GM19023 (cell line): ENCODE data around the gene AHSP.
"Not testable (repeated sequence)": the region's sequence is repeated elsewhere in the genome, so short reads cannot be mapped to it uniquely, and the experiment has no call there.

Source experiments
- ATAC-seq: cut with Tn5 transposase; IDR thresholded peaks from one replicate; pipeline ENCODE4 v1.9.1; 2021; ENCODE audit warnings: mild to moderate bottlenecking, moderate library complexity; ENCODE audit not compliant: unreplicated experiment

Gene AHSP, protein sequence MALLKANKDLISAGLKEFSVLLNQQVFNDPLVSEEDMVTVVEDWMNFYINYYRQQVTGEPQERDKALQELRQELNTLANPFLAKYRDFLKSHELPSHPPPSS

DNA sequence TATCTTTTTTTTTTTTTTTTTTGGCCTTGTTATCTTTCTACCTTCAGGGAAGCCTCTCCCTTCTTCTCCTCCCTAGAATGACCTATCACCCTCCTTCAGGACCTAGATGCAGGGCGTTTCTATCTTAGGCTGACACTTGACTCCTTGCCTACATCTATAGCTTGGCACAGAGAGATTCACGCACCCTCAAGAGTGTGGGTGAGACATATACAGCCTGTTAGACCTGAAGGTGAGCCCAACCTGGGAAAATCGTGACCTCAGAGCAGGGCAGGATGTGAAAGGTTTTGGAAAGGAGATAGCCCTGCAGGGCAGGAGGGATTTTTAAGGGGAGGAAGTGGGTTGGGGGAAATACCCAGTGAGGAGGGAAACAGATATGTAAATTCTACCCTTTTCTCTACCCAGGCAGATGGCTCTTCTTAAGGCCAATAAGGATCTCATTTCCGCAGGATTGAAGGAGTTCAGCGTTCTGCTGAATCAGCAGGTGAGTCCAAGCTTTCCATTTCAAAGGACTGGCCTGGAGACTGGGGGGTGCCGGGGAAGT lies at the start of gene AHSP:
Gene AHSP (plus strand): TSS at position 167 of the 541 bp plus-strand sequence. CDS start 240 bp downstream, at position 407.
- no peak for ATAC-seq

DNA sequence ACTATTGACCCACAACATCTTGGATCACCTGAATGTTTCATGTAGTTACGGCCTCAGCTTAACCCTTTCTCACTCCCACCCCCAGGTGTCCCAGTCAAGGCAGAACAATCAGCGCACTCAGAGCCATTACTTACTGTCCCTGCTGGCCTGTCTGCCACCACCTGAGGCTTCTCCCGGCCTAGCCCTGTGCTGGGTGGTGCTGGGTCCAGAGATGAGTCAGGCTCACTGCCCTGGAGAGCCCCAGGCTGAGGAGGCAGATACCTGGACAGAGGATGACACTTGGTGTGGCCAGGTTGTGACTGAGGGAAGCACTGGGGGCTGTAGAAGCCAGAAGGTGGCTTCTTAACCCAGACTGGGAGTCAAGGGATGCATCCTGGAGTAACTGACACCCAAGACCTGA lies 48.7 kb upstream of the AHSP start:
- no peak for ATAC-seq

DNA sequence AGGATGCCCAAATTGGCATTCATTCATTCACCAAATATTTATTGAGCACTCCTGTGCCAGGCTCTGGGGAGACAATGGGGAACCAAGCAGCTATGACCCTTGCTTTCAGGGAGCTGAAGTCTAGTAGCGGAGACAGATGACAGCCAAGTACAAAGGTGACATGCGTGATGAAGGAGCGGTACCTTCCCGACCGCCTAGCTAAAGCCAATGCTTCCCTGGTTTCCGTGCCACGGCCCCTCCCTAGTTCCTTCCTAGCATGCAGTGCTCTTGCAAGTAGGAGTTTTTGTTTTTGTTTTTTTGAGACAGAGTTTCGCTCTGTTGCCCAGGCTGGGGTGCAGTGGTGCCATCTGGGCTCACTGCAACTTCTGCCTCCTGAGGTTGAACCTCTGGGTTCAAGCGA lies 47.9 kb upstream of the AHSP start:
- no peak for ATAC-seq

DNA sequence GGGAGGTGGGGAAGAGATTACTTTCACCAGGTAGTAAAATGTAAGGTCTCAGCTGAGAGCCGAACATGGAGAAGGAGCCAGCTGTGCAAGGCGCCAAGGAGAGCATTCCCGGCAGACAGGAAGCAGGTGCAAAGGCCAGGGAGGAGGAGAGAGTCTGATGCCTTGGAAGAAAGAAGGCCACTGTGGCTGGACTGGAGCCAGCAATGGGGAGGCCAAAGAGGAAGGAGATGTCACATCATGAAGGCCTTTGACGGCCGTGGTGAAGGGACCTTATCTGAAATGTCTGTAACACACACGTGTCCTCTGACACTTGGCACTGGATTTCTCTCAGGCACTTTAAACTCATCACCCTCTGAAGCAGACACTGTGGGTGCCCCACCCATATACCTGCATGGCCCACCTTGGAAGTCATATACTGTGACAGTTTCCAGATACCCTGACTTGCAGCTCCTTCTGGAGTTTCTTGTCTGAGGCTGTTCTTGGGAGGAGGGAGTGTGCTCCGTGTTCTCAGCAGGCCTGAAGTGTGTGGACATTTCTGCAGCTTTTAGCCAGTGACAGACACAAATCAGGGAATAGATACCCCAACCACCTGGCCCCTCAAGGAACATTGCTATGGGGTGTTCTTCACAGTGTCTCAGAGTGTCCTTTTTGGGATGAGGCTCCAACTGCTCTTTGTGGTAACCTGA lies 46.7 kb upstream of the AHSP start:
- ATAC-seq, result no peak

DNA sequence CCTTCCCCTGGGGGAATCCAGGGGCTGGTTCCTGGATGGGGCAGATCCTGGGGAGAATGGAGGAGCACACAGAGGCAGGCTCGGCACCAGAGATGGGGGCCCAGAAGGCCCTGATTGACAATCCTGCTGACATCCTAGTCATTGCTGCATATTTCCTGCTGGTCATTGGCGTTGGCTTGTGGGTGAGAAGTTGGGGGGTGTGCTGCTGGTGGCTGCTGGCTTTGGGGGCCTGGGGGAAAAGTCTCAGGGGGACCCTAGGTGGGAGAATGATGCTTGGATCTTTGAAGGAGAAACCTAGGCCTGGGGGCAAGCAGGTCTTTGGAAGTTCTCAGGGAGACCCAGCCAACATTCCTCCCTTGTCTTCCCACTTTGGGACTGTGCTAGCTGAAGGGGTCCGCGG lies 44.6 kb upstream of the AHSP start, which contains the start of gene SLC5A2:
Gene SLC5A2 (plus strand): TSS at position 43 of the 400 bp plus-strand sequence. CDS start 14 bp downstream, at position 57.
- no peak for ATAC-seq

DNA sequence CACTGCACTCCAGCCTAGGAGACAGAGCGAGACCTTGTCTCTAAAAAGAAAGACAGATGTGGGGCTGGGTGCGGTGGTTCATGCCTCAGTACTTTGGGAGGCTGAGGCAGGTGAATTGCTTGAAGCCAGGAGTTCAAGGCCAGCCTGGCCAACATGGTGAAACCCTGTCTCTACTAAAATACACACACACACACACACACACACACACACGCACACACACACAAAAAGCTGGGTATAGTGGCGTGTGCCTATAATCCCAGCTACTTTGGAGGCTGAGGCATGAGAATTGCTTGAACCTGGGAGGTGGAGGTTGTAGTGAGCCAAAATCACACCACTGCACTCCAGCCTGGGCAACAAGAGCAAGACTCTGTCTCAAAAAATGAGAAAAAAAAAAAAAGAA lies 43.7 kb upstream of the AHSP start:
- not testable (repeated sequence) for ATAC-seq

DNA sequence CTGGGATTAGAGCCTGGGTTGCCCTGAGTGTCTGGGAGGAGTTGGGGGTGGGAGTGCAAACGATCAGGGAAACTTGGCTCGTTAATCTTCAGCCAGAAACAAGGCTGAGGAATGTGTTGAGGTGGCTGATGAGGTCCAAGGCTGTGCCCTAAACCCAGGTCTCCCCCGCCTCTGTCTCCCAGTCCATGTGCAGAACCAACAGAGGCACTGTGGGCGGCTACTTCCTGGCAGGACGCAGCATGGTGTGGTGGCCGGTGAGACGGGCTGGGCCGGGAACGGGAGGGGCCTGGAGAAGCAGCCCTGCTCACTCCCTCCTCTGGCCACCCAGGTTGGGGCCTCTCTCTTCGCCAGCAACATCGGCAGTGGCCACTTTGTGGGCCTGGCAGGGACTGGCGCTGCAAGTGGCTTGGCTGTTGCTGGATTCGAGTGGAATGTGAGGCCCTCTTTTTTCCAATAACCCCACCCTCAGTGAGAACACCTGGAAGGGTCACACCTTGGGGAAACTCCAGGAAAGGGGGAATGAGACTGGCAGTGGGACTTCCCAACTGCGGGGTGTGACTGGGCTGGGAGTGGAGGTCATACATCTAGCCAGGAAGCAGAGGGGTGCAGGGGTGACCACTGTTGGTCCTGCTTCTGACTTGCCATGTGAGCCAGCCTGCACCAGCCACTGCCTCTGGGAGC lies 43.1 kb upstream of the AHSP start:
- no peak for ATAC-seq

DNA sequence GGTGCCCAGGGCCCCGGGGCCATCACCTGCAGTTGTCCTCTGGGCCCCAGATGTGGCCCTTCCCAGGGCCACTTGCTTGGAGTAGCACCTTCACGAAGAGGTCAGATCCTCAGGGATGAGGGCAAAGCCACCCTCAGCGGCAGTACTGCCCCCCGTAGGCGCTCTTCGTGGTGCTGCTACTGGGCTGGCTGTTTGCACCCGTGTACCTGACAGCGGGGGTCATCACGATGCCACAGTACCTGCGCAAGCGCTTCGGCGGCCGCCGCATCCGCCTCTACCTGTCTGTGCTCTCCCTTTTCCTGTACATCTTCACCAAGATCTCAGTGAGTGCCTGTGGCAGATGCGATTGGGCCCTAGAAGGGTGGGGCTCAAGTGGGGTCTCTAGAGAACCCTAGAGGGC lies 42.1 kb upstream of the AHSP start:
- ATAC-seq, result no peak

DNA sequence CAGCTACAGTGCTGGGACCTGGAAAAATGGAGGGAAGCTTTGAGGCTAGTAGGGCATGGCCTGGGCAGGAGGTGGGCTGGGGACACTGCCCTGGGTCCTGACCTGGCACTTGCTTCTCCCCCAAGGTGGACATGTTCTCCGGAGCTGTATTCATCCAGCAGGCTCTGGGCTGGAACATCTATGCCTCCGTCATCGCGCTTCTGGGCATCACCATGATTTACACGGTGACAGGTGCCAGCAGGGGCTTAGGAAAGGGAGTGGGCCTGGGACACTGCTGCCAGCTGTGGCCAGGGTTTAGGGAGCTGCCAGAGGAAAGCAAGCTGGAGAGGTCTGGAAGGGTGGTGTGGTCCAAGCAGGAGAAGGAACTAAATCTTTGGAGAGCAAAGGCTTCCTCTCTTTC lies 41.7 kb upstream of the AHSP start:
- no peak for ATAC-seq

DNA sequence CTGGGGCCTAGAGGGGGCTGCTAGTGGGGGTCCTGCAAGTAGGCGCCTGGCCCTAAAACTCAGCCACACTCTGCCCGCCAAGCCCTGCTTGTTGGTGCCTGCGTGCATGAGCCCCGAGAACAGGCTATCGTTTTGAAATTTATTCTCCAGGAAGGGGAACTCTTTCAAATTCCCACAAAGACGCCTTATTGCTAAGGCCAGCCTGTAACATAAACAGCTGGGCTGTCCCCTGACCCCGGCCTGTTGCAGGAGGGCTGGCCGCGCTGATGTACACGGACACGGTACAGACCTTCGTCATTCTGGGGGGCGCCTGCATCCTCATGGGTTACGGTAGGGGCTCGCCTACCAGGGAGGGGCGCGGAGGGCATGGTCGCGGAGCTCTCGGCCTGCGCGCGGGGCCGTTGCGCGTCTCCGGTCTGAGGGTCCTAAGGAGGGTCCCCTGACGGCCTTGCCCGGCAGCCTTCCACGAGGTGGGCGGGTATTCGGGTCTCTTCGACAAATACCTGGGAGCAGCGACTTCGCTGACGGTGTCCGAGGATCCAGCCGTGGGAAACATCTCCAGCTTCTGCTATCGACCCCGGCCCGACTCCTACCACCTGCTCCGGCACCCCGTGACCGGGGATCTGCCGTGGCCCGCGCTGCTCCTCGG lies 40.5 kb upstream of the AHSP start:
- ATAC-seq, result peak; percentile 3

DNA sequence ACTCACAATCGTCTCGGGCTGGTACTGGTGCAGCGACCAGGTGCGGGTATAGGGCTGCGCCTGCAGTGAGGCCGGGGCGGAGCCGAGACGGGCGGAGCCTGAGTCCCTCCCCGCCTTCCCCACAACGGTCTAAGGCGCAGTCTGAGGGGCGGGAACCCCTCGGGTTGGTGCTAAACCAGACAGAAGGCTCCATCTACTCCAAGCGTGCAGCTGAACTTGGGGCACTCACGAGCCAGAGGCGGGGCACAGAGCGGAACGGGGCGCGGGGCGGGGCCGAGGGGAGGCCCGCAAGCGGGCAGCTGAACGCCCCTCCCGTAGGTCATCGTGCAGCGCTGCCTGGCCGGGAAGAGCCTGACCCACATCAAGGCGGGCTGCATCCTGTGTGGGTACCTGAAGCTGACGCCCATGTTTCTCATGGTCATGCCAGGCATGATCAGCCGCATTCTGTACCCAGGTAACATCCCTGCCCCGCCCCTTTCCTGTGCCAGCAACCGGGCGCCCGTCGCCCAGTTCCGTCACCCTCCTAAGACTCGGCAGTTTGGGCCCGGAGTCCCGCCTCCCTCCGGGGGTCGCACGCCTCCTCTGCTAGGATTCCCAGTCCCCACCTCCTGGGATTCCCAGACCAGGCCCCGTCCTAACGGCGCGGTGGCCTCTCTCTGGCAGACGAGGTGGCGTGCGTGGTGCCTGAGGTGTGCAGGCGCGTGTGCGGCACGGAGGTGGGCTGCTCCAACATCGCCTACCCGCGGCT lies 39.8 kb upstream of the AHSP start:
- peak; percentile 87 for ATAC-seq

DNA sequence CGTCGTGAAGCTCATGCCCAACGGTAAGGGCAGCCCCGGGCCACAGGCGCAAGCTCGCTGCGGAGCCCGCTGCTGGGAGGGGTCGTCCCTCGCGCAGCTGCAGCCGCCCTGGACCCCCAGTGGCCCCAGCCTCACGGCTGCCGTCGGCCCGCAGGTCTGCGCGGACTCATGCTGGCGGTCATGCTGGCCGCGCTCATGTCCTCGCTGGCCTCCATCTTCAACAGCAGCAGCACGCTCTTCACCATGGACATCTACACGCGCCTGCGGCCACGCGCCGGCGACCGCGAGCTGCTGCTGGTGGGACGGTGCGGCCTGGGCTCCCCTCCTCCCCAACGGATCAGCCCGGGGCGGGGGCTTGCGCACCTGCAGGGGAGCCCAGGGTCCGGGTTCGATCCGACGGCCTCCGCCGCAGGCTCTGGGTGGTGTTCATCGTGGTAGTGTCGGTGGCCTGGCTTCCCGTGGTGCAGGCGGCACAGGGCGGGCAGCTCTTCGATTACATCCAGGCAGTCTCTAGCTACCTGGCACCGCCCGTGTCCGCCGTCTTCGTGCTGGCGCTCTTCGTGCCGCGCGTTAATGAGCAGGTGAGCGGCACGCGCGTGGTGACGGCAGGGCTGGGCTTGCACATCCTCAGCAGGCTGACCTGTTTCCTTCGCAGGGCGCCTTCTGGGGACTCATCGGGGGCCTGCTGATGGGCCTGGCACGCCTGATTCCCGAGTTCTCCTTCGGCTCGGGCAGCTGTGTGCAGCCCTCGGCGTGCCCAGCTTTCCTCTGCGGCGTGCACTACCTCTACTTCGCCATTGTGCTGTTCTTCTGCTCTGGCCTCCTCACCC lies 39.0 kb upstream of the AHSP start:
- ATAC-seq, result no peak

DNA sequence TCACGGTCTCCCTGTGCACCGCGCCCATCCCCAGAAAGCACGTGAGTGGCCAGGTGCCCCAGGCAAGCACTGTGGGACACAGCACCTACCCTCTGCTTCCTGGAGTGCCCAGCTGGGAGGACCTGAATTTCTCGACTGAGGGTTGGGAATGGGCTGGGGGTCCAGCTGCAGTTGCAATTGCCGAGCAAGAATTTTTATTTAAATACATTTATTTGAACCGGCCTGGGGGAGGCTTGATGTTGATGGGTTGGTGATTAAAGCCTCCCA lies 38.5 kb upstream of the AHSP start:
- no peak for ATAC-seq

DNA sequence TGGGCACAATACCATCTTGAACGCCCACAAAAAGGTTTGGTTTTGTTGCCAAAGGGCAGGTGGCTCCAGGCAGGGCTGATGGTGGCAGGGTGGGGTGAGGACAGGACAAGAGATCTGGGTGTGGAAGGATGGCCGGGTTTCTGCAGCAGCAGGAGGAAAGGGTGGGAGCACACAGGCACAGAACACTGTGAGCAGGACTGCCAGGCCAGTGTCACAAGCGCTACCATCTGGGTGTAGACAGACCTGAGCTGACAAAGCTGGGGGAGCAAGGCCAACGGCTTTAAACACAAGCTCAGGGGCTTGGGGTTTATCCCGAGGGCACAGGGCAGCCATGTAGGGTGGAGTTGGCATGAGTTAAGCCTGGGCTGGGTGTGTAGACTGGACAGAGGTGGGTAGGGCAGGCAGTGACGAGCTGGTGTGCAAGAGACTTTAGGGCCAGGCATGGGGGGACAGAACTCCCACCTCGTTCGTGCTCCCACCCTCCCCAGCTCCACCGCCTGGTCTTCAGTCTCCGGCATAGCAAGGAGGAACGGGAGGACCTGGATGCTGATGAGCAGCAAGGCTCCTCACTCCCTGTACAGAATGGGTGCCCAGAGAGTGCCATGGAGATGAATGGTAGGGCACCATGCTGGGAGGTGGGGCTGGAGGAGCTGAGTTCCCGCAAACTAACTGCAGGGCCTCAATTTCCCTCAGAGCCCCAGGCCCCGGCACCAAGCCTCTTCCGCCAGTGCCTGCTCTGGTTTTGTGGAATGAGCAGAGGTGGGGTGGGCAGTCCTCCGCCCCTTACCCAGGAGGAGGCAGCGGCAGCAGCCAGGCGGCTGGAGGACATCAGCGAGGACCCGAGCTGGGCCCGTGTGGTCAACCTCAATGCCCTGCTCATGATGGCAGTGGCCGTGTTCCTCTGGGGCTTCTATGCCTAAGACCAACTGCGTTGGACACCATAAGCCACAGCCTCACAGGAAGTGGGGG lies 37.8 kb upstream of the AHSP start:
- no peak for ATAC-seq

DNA sequence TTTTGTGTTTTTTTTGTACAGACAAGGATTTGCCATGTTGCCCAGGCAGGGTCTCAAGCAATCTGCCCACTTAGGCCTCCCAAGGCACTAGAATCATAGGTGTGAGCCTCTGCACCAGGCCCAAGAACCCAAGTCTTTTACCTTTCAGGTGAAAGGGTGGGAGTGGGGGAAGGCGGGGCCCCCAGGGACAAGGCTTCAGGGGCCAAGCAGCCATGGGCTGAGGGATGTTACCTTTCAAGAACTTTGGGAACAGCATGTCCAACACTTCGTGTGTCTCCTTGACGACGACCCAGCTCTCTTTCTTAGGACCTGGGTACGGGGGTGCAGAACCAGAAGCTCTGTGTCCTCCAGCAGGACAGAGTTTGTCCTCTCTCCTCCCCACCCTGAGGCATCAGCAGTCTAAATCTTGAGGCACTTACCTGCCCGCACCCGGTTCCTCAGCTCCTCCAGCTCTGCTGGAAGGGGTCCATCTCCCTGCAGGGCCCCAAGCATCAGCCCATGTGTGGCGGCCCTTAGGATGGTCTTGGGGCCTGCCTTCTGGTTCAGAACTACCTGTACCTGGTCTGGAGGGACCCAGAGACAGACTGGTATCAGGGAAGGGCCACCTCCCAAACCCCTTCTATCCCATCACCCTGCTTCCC lies 35.8 kb upstream of the AHSP start:
- ATAC-seq, result no peak

DNA sequence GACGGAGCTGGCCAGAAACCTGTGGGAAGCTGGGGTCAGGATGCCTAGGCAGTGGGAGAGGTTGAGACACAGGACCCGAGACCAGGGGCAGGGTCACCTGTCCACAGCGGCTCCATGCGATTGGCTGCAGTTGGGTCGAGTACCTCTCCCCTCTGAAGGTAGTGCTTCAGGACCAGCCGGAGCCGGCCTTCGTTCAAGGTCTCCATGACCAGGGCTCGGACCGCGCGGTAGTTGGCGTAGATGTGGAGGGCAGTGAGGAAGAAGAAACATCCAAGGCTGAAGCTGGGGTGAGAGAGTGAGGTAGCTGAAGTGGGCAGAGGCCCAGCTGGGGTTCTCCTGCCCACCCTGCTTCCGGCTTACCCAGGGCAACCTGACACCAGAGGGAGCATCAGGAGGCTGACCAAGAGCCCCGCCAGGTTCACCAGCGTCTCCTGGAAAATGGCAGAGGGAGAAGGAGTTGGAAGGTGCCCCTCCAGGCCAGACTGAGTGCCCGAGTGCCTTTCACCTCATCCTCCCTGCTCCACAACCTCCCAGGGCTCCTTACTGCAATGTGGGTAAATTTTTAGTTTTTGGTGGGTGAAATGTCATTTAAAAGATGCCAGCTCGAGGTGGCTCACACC lies 34.1 kb upstream of the AHSP start:
- no peak for ATAC-seq

DNA sequence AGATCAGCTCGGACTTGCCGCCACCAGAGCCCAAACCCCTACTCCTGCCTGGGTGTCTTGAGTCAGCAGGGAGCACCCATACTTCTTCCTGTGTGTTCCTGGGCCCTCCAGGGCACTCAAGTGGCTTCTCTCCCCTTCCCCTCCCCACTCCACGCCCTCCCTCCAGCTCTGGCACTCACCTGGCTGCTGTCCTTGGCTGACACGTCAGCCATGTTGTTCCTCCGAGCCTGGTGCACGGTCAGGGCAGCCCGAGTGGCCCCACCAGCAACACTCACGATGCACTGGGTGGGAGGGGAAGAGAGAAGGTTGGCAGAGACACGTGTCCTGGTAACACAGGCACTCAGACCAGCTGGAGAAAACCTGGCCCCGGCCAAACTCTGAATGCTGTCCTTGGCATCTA lies 31.0 kb upstream of the AHSP start:
- ATAC-seq, result no peak

DNA sequence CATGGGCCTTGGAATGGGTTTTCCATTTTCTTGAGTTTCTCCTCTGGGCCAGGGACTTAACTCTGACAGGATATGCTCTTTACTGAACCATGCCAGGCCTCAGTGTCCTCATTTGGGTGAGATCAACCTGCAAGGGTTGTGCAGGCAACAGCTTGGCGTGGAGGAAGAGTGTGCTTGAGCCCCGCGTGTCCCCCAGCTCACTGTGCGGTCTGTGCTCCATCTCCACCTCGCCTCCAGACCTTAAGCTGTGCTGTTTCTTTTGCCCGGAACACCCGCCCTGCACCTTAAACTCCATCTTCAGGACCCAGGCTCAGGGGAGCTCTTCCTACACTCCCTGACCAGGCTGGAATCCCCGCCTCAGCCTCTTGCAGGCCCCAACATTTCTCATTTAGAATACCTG lies 29.2 kb upstream of the AHSP start:
- ATAC-seq, result no peak
